ENCODE results near the gene P2RY12. TPM values are rescaled to one million over a fixed set of nuclear protein-coding genes. Genes with fewer than 3 reads are reported as not detected.

P2RY12 gene
- total and polyA plus RNA-seq, 2 of the 8 experiments (the other 6 are each of a cell fraction or from before 2014, with no cell fraction given), result not detected

GRCh38 chr3:151357463-151357850 lies 27.1 kb downstream of the P2RY12 start:
- Histone ChIP-seq H4K8ac (ENCODE audit: extremely low read depth, insufficient read depth, low read length) (no peak overlapping the region), H3K27ac (ENCODE audit: low read depth, low read length) (no peak overlapping the region), H3K9me3 (ENCODE audit: insufficient read depth in 2 of 2, low read depth in 1 of 2, low read length in 1 of 2) (no peaks in the 10 kb centered on the region), H3K9ac (replicated peaks in 1 of 4; ENCODE audit: extremely low read depth in 1 of 4, low read depth in 3 of 4, low read length in 3 of 4) (no peak overlapping the region), H3K18ac (ENCODE audit: extremely low read depth, low read length) (no peak overlapping the region), H3K23me2 (ENCODE audit: low read depth, low read length) (no peaks in the 10 kb centered on the region), H3K27me3 (replicated peaks in 1 of 4; ENCODE audit: control insufficient read depth in 3 of 4, extremely low read depth in 1 of 4, insufficient read depth in 3 of 4, low read length in 3 of 4) (no peaks in the 10 kb centered on the region), H3K4me2 (ENCODE audit: insufficient read depth in 1 of 2, low read depth in 2 of 2, low read length in 2 of 2) (no peak overlapping the region), H4K91ac (replicated peaks; ENCODE audit: insufficient read length, low read length) (no peak overlapping the region), H4K20me1 (replicated peaks in 1 of 2; ENCODE audit: control insufficient read depth in 1 of 2, insufficient read depth in 2 of 2, low read length in 2 of 2) (no peaks in the 10 kb centered on the region), H3K79me2 (ENCODE audit: control insufficient read depth in 1 of 2, insufficient read depth in 2 of 2, low read length in 2 of 2) (no peaks in the 10 kb centered on the region), H3K4me1 (replicated peaks in 1 of 4; ENCODE audit: control insufficient read depth in 3 of 4, insufficient read depth in 4 of 4, low read length in 3 of 4) (peaks cover 0 to 3% (median 0%) of the 10 kb centered on the region in 4 experiments; a peak in 1 of 7 replicates), H3K56ac (replicated peaks; ENCODE audit: insufficient read length, low read depth, low read length) (no peak overlapping the region), H3K14ac (ENCODE audit: insufficient read length) (no peak overlapping the region), H3K4me3 (ENCODE audit: extremely low read depth in 1 of 4, insufficient read depth in 2 of 4, low read depth in 3 of 4, low read length in 4 of 4) (no peak overlapping the region), H3K23ac (ENCODE audit: insufficient read length) (no peak overlapping the region), H2BK12ac (ENCODE audit: low read depth, low read length) (no peak overlapping the region), H3K36me3 (ENCODE audit: control insufficient read depth in 2 of 4, insufficient read depth in 4 of 4, low read length in 3 of 4) (peaks cover 0 to 14% (median 4%) of the 10 kb centered on the region in 4 experiments; a peak in 4 of 8 replicates), H4K5ac (ENCODE audit: insufficient read length, low read depth, low read length) (no peak overlapping the region), H2BK20ac (ENCODE audit: low read length) (no peak overlapping the region), H2AFZ (ENCODE audit: low read length) (no peak overlapping the region), H2BK15ac (ENCODE audit: low read length) (no peak overlapping the region), H2AK5ac (ENCODE audit: low read depth, low read length) (no peak overlapping the region), H3K79me1 (ENCODE audit: low read depth, low read length) (no peaks in the 10 kb centered on the region), H2BK5ac (ENCODE audit: low read depth, low read length) (no peak overlapping the region), H3K4ac (replicated peaks; ENCODE audit: insufficient read length, low read depth, low read length) (no peak overlapping the region), H2BK120ac (replicated peaks; ENCODE audit: low read depth, low read length) (no peak overlapping the region)
- no peak for DNase-seq (ENCODE audit: low read depth in 1 of 2, low spot score in 2 of 2)
- FAIRE-seq, result no peak
- ChIA-PET CTCF (ENCODE audit: partially characterized antibody) (interaction anchor here (1.2 to 1.4 kb wide), 2 partner anchors 20 to 22 kb away, joined by 3 to 4 read pairs; no protein-coding TSS in a partner anchor), POLR2A (ENCODE audit: partially characterized antibody) (no interaction called here)
- WGBS, 2 experiments (ENCODE audit: extremely low coverage in 1 of 2, insufficient coverage in 1 of 2, insufficient read length in 1 of 2, insufficient replicate concordance in 2 of 2, low coverage in 1 of 2, low lambda C conversion rate in 2 of 2, missing lambda C conversion rate in 1 of 2), result 95% methylated on average over 2 of the region's 2 CpGs; no CpG with 5 or more reads in 1 of the 2 experiments
- no peak for TF ChIP-seq E2F6 (IDR thresholded peaks at IDR 0.05)
- TF ChIP-seq TCF12 (IDR thresholded peaks at IDR 0.05; ENCODE audit: low read depth, low read length), result no peak
- TF ChIP-seq PHF8 (conservative IDR thresholded peaks at IDR 0.05; ENCODE audit: low read depth, low read length), result no peak
- TF ChIP-seq ATF2 (IDR thresholded peaks at IDR 0.05; ENCODE audit: low read length), result no peak
- TF ChIP-seq CTCF (IDR thresholded peaks at IDR 0.05; ENCODE audit: control extremely low read depth in 1 of 3, insufficient read depth in 1 of 3, low read depth in 1 of 3, low read length in 3 of 3), result no peak
- TF ChIP-seq HDAC6 (IDR thresholded peaks at IDR 0.05; ENCODE audit: low read depth, low read length), result no peak
- TF ChIP-seq YY1 (IDR thresholded peaks at IDR 0.05; ENCODE audit: low read depth, low read length), result no peak
- TF ChIP-seq ASH2L (IDR thresholded peaks at IDR 0.05; ENCODE audit: low read length), result no peak
- TF ChIP-seq MAX (IDR thresholded peaks at IDR 0.05), result no peak

Measured in H1 (cell line).